Breast epithelium (tissue), 4 donors: ENCODE results near the gene XKR8. TPM values are rescaled to one million over a fixed set of nuclear protein-coding genes. Genes with fewer than 3 reads are reported as not detected.

ENCODE experiments used
- DNase-seq, 2 donors: peaks; one replicate each; pipeline ENCODE4 v3.0.0-alpha.2; 2019; ENCODE audit warnings: low spot score in 2 of 2
- H3K27ac ChIP-seq, 2 donors: fragments of 200-600 bp; sonication (generic) in 1 of 2; one replicate each; pipeline ENCODE4 v1.5.1; 2016 to 2019; ENCODE audit warnings: mild to moderate bottlenecking in 1 of 2
- H3K27me3 ChIP-seq, 2 donors: fragments of 200-600 bp; sonication (generic) in 1 of 2; one replicate each; pipeline versions ENCODE4 v1.5.1 to v1.6.0; 2017 to 2019; ENCODE audit warnings: control low read depth in 1 of 2, mild to moderate bottlenecking in 1 of 2
- H3K36me3 ChIP-seq: fragments of 200-600 bp; one replicate; pipeline ENCODE4 v1.5.1; 2019
- H3K4me1 ChIP-seq, 2 donors: fragments of 200-600 bp; sonication (generic); one replicate each; pipeline ENCODE4 v1.5.1; 2016 to 2019; ENCODE audit warnings: control low read depth in 1 of 2
- H3K4me3 ChIP-seq, 3 donors: fragments of 200-600 bp; sonication (generic); 1 replicate in 2 of 3; 2 replicates in 1 of 3; pipeline ENCODE4 v1.5.1; 2016 to 2019; ENCODE audit warnings: mild to moderate bottlenecking in 3 of 3, moderate library complexity in 2 of 3
- H3K9me3 ChIP-seq, 2 donors: fragments of 200-600 bp; sonication (generic) in 1 of 2; one replicate each; pipeline ENCODE4 v1.5.1; 2016 to 2019; ENCODE audit warnings: control low read depth in 1 of 2
- CTCF ChIP-seq, 3 donors: fragments of 450-650 bp; IDR thresholded peaks; one replicate each; pipeline ENCODE4 v1.5.1; 2016 to 2017; ENCODE audit warnings: antibody characterized with exemption in 3 of 3, mild to moderate bottlenecking in 3 of 3, moderate library complexity in 3 of 3
- POLR2A ChIP-seq: fragments of 450-650 bp; IDR thresholded peaks from one replicate; pipeline ENCODE4 v1.6.1; 2016; ENCODE audit warnings: antibody characterized with exemption, mild to moderate bottlenecking, moderate library complexity
- POLR2AphosphoS5 ChIP-seq, 3 donors: sonication (generic); formaldehyde crosslinking; IDR thresholded peaks; one replicate each; pipeline ENCODE4 v1.6.1; 2017; ENCODE audit warnings: antibody characterized with exemption in 3 of 3
- intact Hi-C: fragments of 100-400 bp; cut with DNase I; formaldehyde crosslinking; loops from one replicate; pipeline ENCODE4 v1.15.1; 2023; ENCODE audit warnings: low total_unique reads
- total RNA-seq, 3 donors: library from RNA; depleted of rRNA; stranded (reverse); fragments of >200 nt; gene quantifications; one replicate each; pipeline ENCODE4 v1.1.0, GENCODE V29; 2016

The XKR8 gene
- total RNA-seq, 3 donors from 2014 or later, result 4.2 to 6.9 (median 5.6) TPM

- intact Hi-C loops, result no loop called here
- H3K4me1 ChIP-seq, result peaks cover 0 to 9% of the 10 kb centered on the region in 2 donors
- no peaks in the 10 kb centered on the region for H3K27me3 ChIP-seq
- no peaks in the 10 kb centered on the region for H3K9me3 ChIP-seq
- H3K27ac ChIP-seq, result peak overlapping the region in 1 of 2 donors; percentile 29
- TF ChIP-seq POLR2A, result no peak
- H3K36me3 ChIP-seq, result no peaks in the 10 kb centered on the region
- H3K4me3 ChIP-seq, result no peak overlapping the region
- DNase-seq, result no peak
These were observed 14.1 kb downstream of the XKR8 start for GRCh38 chr1:27973771-27974416.

GRCh38 chr1:27974417-27974781 lies 14.6 kb downstream of the XKR8 start:
- H3K27ac ChIP-seq, result no peak overlapping the region
- intact Hi-C loops, result no loop called here
- H3K4me1 ChIP-seq, result peaks cover 0 to 9% of the 10 kb centered on the region in 2 donors
- no peak for DNase-seq
- TF ChIP-seq POLR2AphosphoS5 (IDR thresholded peaks at IDR 0.05), result no peak
- TF ChIP-seq CTCF (IDR thresholded peaks at IDR 0.05), result no peak
- TF ChIP-seq POLR2A, result no peak
- no peak overlapping the region for H3K4me3 ChIP-seq
- H3K36me3 ChIP-seq, result no peaks in the 10 kb centered on the region
- H3K9me3 ChIP-seq, result no peaks in the 10 kb centered on the region
- H3K27me3 ChIP-seq, result no peaks in the 10 kb centered on the region

- no peaks in the 10 kb centered on the region for H3K36me3 ChIP-seq
- H3K27me3 ChIP-seq, result no peaks in the 10 kb centered on the region
- H3K4me3 ChIP-seq, result no peak overlapping the region
- intact Hi-C loops, result no loop called here
- TF ChIP-seq POLR2AphosphoS5 (IDR thresholded peaks at IDR 0.05), result no peak
- peak; percentile 13 to 65 (median 46) for TF ChIP-seq CTCF (IDR thresholded peaks at IDR 0.05)
- no peak for DNase-seq
- H3K4me1 ChIP-seq, result no peaks in the 10 kb centered on the region
- no peaks in the 10 kb centered on the region for H3K9me3 ChIP-seq
- no peak overlapping the region for H3K27ac ChIP-seq
These were observed 19.5 kb downstream of the XKR8 start for GRCh38 chr1:27979151-27979858.

- no peak for DNase-seq
- H3K27ac ChIP-seq, result no peak overlapping the region
These were observed 20.1 kb downstream of the XKR8 start for GRCh38 chr1:27979859-27980201.

DNA sequence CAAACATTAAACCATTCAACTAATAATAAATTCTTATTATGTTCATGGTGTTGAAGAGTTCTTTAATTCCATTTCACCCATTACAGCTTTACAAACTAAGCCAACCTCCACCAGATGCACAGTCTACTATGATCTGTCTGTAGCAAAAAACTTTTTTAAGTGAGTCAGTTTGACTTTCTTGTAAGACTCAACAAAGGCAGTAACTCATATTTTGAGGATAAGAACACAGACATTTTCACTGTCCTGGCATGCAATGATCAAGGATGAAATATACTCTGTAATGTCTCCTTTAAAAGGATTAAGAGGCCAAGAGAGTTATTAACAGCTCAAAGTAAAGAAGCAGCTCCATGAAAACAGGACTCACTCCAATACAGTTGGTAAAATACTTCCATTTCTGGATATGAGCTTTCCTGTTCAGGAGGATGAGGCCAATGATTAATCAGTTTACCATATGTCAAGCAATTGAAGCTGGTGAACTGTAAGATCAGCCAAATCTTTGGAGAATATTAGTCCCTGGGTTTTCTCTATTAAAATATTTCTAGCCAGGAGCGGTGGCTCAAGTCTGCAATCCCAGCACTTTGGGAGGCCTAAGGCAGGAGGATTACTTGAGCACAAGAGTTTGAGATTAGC lies 20.6 kb downstream of the XKR8 start:
- Histone ChIP-seq H3K27me3 (no peaks in the 10 kb centered on the region), H3K4me1 (no peaks in the 10 kb centered on the region), H3K9me3 (no peaks in the 10 kb centered on the region), H3K36me3 (no peaks in the 10 kb centered on the region), H3K4me3 (no peak overlapping the region), H3K27ac (no peak overlapping the region)
- DNase-seq, result no peak
- TF ChIP-seq CTCF (IDR thresholded peaks at IDR 0.05) (no peak), POLR2AphosphoS5 (IDR thresholded peaks at IDR 0.05) (no peak), POLR2A (no peak)
- intact Hi-C loops, result no loop called here

More at GRCh38 chr1:27979859-27980201, 20.1 kb downstream of the XKR8 start:
- TF ChIP-seq CTCF (IDR thresholded peaks at IDR 0.05) (no peak), POLR2A (no peak), POLR2AphosphoS5 (IDR thresholded peaks at IDR 0.05) (no peak)
- H3K4me3 ChIP-seq, result no peak overlapping the region
- no peaks in the 10 kb centered on the region for H3K27me3 ChIP-seq
- no peaks in the 10 kb centered on the region for H3K36me3 ChIP-seq
- H3K4me1 ChIP-seq, result no peaks in the 10 kb centered on the region
- H3K9me3 ChIP-seq, result no peaks in the 10 kb centered on the region
- intact Hi-C loops, result no loop called here
